Endodermal cell (in vitro differentiated cells): ENCODE results near the gene SLC17A6. TPM values are rescaled to one million over a fixed set of nuclear protein-coding genes. Genes with fewer than 3 reads are reported as not detected.

ENCODE experiments used
- DNase-seq: peaks from one replicate; pipeline ENCODE4 v3.0.0-alpha.2; 2017
- H3K27ac ChIP-seq: 2 replicates; pipeline ENCODE4 v1.5.1; 2013; ENCODE audit warnings: mild to moderate bottlenecking, low read depth, low read length, moderate library complexity
- H3K27me3 ChIP-seq: 2 replicates; pipeline ENCODE4 v1.6.1; 2013; ENCODE audit warnings: mild to moderate bottlenecking, low read length, moderate library complexity; ENCODE audit not compliant: insufficient read depth, control insufficient read depth, poor library complexity, severe bottlenecking
- H3K36me3 ChIP-seq: 2 replicates; pipeline ENCODE4 v1.7.0; 2013; ENCODE audit warnings: mild to moderate bottlenecking, low read length, moderate library complexity; ENCODE audit not compliant: control insufficient read depth, insufficient read depth
- H3K4me1 ChIP-seq: one replicate; pipeline ENCODE4 v1.7.0; 2013; ENCODE audit warnings: low read length; ENCODE audit not compliant: control insufficient read depth, insufficient read depth
- H3K4me3 ChIP-seq: 2 replicates; pipeline ENCODE4 v1.5.1; 2013; ENCODE audit warnings: mild to moderate bottlenecking, low read length, moderate library complexity
- H3K9ac ChIP-seq: 2 replicates; pipeline ENCODE4 v1.6.1; 2013; ENCODE audit warnings: mild to moderate bottlenecking, low read length, moderate library complexity; ENCODE audit not compliant: poor library complexity, severe bottlenecking; ENCODE audit errors: extremely low read depth
- H3K9me3 ChIP-seq: 2 replicates; pipeline ENCODE4 v1.6.1; 2013; ENCODE audit warnings: mild to moderate bottlenecking, low read length, moderate library complexity; ENCODE audit not compliant: control insufficient read depth
- H3K27ac Mint-ChIP-seq: 2 replicates; pipeline ENCODE4 v1.8.0; 2020; ENCODE audit warnings: mixed read lengths
- H3K27me3 Mint-ChIP-seq: 2 replicates; pipeline ENCODE4 v1.8.0; 2021; ENCODE audit warnings: mild to moderate bottlenecking, mixed read lengths; ENCODE audit not compliant: insufficient read depth
- H3K36me3 Mint-ChIP-seq: 2 replicates; pipeline ENCODE4 v1.8.0; 2020; ENCODE audit warnings: low read depth, mixed read lengths
- H3K4me1 Mint-ChIP-seq: 2 replicates; pipeline ENCODE4 v1.8.0; 2020; ENCODE audit warnings: mixed read lengths
- H3K4me3 Mint-ChIP-seq: 2 replicates; pipeline ENCODE4 v1.8.0; 2020; ENCODE audit warnings: mild to moderate bottlenecking, moderate library complexity, mixed read lengths
- H3K9me3 Mint-ChIP-seq: 2 replicates; pipeline ENCODE4 v1.8.0; 2020; ENCODE audit warnings: mild to moderate bottlenecking, mixed read lengths
- WGBS, 2 experiments: methylation state at CpG; one replicate each; pipeline versions ENCODE4 v1.1.5 to v1.1.7; 2013; ENCODE audit warnings: missing lambda C conversion rate in 2 of 2, mixed read lengths in 1 of 2; ENCODE audit not compliant: insufficient coverage in 1 of 2, insufficient read length in 1 of 2; 5-methylcytosine and 5-hydroxymethylcytosine counted together
- long read RNA-seq, 4 experiments: library from polyadenylated mRNA in 2 of 4; library from RNA in 1 of 4; library from capped mRNA in 1 of 4; stranded (forward) in 3 of 4; unstranded in 1 of 4; transcript quantifications; one replicate each; pipeline ENCODE4 v2.0.0, GENCODE V29; 2020 to 2021; ENCODE audit warnings: inconsistent platforms in 1 of 4
- polyA plus RNA-seq, 2 experiments: library from polyadenylated mRNA; stranded (reverse); fragments of 50-300 nt; gene quantifications; one replicate each; pipeline ENCODE4 v1.2.3, GENCODE V29; 2013
- total RNA-seq, 2 donors: library from RNA; stranded (reverse); fragmentation: NEBNext Ultra II Directional in 1 of 2; extraction: Animal tissue kit (Norgen Biotek cat#: 25700) in 1 of 2; gene quantifications; 2 replicates in 1 of 2; 3 replicates in 1 of 2; pipeline ENCODE4 v1.2.1, GENCODE V29; 2021
- TF ChIP-seq, protein P1 (sequence below): fragments of 200-600 bp; sonication (generic); conservative IDR thresholded peaks from 2 replicates; pipeline ENCODE4 v1.5.0; 2021; ENCODE audit warnings: antibody characterized with exemption, mild to moderate bottlenecking

The SLC17A6 gene
- not detected for total RNA-seq
- polyA plus RNA-seq (2013, experiment 1 of 2) = 12.4 TPM
- polyA plus RNA-seq (2013, experiment 2 of 2) = 9.5 TPM
- long read RNA-seq, experiment 1 = 0 reads
- long read RNA-seq, experiment 2 = 0 reads
- long read RNA-seq, experiment 3 = 0 reads
- long read RNA-seq, experiment 4 = 0 reads

DNA sequence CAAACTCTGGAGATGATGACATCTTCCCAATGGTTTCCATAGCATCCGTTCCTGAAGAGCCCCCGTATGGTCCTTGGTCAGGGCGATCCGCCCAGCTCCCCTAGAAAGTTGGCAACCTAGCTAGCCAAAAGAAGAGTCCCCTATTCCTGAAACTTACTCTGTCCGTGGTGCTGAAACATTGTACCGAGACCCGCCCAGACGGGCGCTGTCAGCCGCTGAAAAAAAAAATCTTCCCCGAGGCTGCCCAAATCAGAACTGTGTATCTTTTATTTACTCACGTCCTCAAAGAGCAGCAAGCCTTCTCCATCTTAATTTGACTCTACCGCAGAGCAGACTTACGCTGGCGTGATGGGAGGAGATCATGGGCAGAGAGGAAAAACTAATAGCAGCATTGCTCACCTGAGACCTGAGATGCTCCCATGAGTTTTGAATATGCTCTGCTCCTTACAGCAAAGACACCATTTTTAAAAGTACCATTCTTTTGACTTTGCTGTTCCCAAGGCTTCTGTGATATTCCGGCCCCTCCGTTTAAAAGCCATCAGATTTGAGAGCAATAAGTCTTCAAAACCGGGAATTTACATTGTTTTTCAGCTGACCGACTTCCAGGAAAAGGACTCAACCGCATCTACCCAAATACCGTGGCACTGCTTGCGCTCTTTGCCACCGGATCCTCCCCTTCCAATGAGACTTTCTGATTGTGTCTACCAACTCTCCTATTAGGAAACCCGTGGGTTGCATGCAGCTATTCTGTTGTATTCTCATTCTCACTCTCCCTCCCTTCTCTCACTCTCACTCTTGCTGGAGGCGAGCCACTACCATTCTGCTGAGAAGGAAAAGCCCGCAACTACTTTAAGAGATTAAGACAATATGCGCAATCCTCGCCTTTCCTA is at the start of gene SLC17A6:
SLC17A6 (plus strand) TSS at position 786 of the 890 bp plus-strand sequence. CDS start 153 bp downstream, outside the sequence.
- no peaks in the 10 kb centered on the region for H3K36me3 Mint-ChIP-seq
- H3K4me1 Mint-ChIP-seq = peaks cover 19% of the 10 kb centered on the region
- DNase-seq = peak; percentile 85
- Histone ChIP-seq H3K27me3 (peaks cover 58% of the 10 kb centered on the region), H3K4me3 (peak within 1 kb of the TSS; percentile 5), H3K9ac (no peak within 1 kb of the TSS), H3K27ac (no peak within 1 kb of the TSS), H3K36me3 (no peaks in the 10 kb centered on the region), H3K4me1 (no peaks in the 10 kb centered on the region), H3K9me3 (no peaks in the 10 kb centered on the region)
- peaks cover 56% of the 10 kb centered on the region for H3K27me3 Mint-ChIP-seq
- TF ChIP-seq, protein P1, sequence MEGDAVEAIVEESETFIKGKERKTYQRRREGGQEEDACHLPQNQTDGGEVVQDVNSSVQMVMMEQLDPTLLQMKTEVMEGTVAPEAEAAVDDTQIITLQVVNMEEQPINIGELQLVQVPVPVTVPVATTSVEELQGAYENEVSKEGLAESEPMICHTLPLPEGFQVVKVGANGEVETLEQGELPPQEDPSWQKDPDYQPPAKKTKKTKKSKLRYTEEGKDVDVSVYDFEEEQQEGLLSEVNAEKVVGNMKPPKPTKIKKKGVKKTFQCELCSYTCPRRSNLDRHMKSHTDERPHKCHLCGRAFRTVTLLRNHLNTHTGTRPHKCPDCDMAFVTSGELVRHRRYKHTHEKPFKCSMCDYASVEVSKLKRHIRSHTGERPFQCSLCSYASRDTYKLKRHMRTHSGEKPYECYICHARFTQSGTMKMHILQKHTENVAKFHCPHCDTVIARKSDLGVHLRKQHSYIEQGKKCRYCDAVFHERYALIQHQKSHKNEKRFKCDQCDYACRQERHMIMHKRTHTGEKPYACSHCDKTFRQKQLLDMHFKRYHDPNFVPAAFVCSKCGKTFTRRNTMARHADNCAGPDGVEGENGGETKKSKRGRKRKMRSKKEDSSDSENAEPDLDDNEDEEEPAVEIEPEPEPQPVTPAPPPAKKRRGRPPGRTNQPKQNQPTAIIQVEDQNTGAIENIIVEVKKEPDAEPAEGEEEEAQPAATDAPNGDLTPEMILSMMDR = no peak
- H3K4me3 Mint-ChIP-seq = no peak within 1 kb of the TSS
- no peaks in the 10 kb centered on the region for H3K9me3 Mint-ChIP-seq
- 4% methylated on average over 19 to 28 of the region's 28 CpGs for WGBS, 2 experiments
- no peak within 1 kb of the TSS for H3K27ac Mint-ChIP-seq

DNA sequence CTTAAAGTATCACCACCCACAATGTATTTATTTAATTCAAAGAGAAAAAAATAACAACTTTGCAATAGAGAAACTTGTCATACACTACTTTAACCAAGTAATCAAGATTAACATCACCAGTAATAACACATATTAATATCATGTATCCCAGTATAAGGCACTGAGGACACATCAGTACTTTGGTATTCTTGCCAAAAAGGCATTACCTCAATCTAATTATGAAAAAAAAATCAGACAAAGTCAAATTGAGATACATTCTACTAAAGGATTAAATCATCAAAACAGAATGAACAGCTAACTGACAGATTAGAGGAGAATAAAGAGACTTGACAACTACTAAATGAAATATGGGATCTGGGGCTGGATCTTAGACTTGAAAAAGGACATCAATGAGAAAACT is 35.8 kb upstream of the SLC17A6 start:
- no peaks in the 10 kb centered on the region for H3K27me3 Mint-ChIP-seq
- Histone ChIP-seq H3K4me3 (no peak overlapping the region), H3K9me3 (no peaks in the 10 kb centered on the region), H3K27me3 (no peaks in the 10 kb centered on the region), H3K4me1 (no peaks in the 10 kb centered on the region), H3K9ac (no peak overlapping the region), H3K27ac (no peak overlapping the region), H3K36me3 (no peaks in the 10 kb centered on the region)
- H3K4me1 Mint-ChIP-seq = peaks cover 2% of the 10 kb centered on the region
- no peaks in the 10 kb centered on the region for H3K9me3 Mint-ChIP-seq
- TF ChIP-seq, protein P1 = no peak
- DNase-seq = no peak
- no peak overlapping the region for H3K27ac Mint-ChIP-seq
- H3K36me3 Mint-ChIP-seq = no peaks in the 10 kb centered on the region
- no peak overlapping the region for H3K4me3 Mint-ChIP-seq

DNA sequence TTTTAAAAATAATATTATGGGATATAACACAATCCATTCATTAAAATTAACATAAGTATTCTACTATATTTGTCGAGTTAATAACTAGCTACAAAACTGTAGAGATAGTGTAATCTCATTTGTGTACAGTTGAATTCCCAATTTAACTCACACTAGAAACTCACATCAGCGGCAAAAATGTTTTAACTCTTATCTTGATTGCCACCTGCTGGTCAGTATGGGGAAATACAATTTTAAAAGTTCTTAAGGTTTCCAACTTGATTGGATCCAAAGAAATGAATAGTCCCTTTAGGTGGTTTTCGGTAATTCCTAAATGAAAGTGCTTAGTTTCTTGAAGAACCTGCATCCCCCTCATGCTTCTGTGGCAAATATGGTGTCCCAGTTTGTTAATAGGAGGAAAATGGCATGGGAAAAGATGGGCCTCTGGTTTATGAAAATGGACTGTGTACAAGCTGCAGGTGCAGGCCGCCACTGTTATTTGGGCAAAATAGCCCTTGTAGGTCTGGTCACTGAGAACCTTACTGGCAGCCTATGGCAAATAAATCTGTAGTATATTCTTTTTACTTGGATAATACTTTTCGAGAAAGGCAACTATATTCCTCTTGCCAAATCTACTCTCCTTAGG is 33.7 kb upstream of the SLC17A6 start:
- Histone ChIP-seq H3K9ac (no peak overlapping the region), H3K4me1 (no peaks in the 10 kb centered on the region), H3K9me3 (no peaks in the 10 kb centered on the region), H3K4me3 (no peak overlapping the region), H3K36me3 (no peaks in the 10 kb centered on the region), H3K27ac (no peak overlapping the region), H3K27me3 (no peaks in the 10 kb centered on the region)
- Mint-ChIP-seq H3K4me1 (peaks cover 2% of the 10 kb centered on the region), H3K27ac (no peak overlapping the region), H3K9me3 (no peaks in the 10 kb centered on the region), H3K27me3 (no peaks in the 10 kb centered on the region), H3K4me3 (no peak overlapping the region), H3K36me3 (no peaks in the 10 kb centered on the region)
- WGBS, 2 experiments = 67 to 78% methylated on average over 3 to 4 of the region's 5 CpGs
- no peak for DNase-seq
- TF ChIP-seq, protein P1 = peak; percentile 85
